Epithelial cell of esophagus (primary cell): ENCODE results near the gene CTNND2.

ENCODE experiments used
- DNase-seq: peaks from one replicate; pipeline ENCODE4 v3.0.0; 2010; ENCODE audit warnings: low read depth
- H3K4me3 ChIP-seq: 2 replicates; pipeline ENCODE4 v1.5.1; 2011; ENCODE audit warnings: mild to moderate bottlenecking, low read length, control low read depth
- CTCF ChIP-seq: IDR thresholded peaks from 2 replicates; pipeline ENCODE4 v1.5.1; 2011; ENCODE audit warnings: low read depth, mild to moderate bottlenecking, low read length, control low read depth, inconsistent platforms; ENCODE audit not compliant: insufficient read depth; ENCODE audit errors: missing control alignments

Gene CTNND2

GRCh38 chr5:11760934-11761603 is 143.2 kb downstream of the CTNND2 start:
- no peak for DNase-seq
- no peak for TF ChIP-seq CTCF
- H3K4me3 ChIP-seq = no peak overlapping the region

- TF ChIP-seq CTCF = no peak
- no peak for DNase-seq
- H3K4me3 ChIP-seq = no peak overlapping the region
Measured at GRCh38 chr5:11758321-11758720, 145.9 kb downstream of the CTNND2 start.

DNA sequence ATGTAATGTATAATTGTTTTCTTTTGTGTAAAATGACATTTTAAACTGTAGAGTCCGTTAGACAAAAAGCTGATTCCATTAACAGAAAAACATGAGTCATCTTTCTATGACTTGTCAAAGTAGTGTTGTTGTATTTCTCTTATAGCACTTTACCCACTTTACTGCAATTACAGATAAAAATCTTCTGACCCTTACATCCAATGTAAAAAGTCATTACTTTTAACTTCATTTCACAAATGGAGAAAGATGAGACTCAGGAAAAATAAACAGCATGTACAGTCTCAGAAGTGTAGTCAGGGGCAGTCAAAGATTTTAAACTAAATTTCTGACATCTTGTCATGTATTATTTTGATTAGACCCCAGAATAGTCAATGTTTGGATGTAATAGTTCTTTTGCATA is 146.6 kb downstream of the CTNND2 start:
- H3K4me3 ChIP-seq = no peak overlapping the region
- no peak for DNase-seq
- TF ChIP-seq CTCF = no peak

DNA sequence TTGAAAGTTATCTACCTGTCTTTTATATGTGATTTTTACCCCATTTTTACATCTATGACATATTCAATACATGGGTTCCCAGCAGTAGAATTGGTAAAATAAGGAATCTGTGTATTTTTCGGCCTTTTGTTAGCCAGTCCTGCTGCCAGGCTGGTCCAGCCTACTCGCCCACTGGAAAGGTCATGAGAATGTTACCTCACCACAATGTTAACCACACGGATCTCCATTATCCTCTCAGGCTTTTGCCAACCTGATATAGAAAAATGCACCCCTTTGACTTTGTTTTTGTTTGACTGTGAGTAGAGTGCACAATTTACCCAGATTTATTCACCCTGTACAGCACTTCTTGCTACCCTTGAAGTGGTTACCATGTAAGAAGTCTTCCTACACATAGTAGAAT is 167.2 kb downstream of the CTNND2 start:
- no peak overlapping the region for H3K4me3 ChIP-seq
- no peak for DNase-seq
- no peak for TF ChIP-seq CTCF

GRCh38 chr5:11734369-11734768 is 169.9 kb downstream of the CTNND2 start:
- H3K4me3 ChIP-seq = no peak overlapping the region
- DNase-seq = no peak
- no peak for TF ChIP-seq CTCF

DNA sequence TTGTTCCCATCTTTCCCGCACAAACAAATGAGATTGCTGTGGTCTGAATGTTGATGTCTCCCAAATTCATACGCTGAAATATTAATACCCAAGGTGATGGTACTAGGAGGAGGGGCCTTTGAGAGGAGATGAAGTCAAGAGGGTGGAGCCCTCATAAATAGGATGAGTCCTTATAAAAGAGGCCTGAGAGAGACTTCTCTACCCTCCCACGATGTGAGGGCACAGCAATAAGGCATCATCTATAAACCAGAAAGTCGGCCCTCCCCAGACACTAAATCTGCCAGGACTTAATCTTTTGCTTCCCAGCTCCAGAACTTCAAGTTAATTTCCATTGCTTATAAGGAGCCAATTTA is 170.4 kb downstream of the CTNND2 start:
- H3K4me3 ChIP-seq = no peak overlapping the region
- no peak for DNase-seq
- no peak for TF ChIP-seq CTCF

- DNase-seq = no peak
- H3K4me3 ChIP-seq = no peak overlapping the region
- TF ChIP-seq CTCF = no peak
Measured at GRCh38 chr5:11733185-11733839, 170.9 kb downstream of the CTNND2 start.
